Stimulated activated CD8-positive, alpha-beta memory T cell treated with anti-CD3 and anti-CD28 coated beads, Interleukin-4, amount 100 ng/mL, for 4 hours (primary cell): ENCODE results near the gene ITGB1.

Source experiments
- DNase-seq, 2 donors: peaks; one replicate each; pipeline ENCODE4 v3.0.0-alpha.2; 2020; ENCODE audit warnings: low read depth in 2 of 2, low spot score in 1 of 2

ITGB1 gene

GRCh38 chr10:32890444-32890843 lies 67.6 kb downstream of the ITGB1 start:
- DNase-seq: no peak

DNA sequence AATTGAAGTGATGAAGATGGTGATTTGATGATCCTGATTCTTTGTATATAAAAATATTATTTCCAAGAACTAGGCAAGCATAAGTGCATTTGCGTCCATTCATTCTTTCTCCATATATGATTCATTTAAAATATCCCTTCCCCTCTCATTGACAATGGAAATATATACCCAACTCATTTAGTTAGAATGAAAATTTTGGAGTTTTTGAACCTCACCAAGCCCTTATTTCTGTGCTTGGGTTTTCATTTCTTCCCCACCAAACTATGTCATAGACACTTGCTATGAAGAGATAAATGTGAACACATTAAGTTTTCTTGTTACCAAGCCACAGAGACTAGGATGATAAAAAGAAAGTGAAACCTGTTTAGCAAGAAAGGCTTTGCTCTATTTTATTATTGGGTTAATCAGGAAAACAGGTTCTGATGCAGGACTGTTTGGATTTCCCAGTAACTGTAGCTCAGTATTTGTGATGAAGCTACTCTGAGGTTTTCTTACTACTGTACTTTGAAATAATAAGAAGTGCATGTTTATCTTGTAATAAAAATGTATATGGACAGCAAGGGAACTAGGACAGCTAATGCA lies 68.3 kb downstream of the ITGB1 start:
- no peak for DNase-seq

DNA sequence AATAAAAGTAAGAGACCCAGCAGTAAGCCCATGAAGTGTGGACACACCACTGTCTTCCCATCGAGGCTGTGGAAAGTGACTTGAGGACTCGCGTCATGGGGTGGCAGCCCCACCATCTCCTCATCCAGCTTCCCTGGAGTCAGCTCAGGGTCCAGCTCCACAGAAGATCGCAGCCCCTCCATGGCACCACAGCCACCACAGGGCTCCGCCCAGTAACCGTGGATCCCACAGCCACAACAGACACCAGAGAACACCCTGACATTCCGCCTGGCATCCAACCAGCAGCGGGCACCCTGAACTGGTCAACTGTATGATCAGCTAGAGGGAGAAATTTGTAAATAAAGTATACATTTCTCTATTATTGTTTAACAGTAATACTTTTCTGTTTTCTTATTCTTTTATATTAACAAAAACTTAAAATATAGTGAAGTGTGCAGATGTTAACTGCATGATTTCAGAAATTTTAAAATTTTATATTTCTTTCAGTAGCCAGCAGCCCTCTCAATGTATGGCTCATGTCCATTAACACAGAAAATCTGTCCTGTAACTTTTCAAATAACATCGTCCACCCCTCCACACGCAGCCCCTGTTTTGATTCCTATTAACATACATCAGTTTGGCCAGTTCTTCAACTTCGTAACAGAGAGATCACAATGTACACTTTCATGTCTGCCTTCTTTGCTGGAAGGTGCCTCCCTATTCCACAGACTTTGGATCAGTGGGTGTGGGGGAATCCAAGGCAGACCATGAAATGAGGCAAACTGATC lies 69.7 kb downstream of the ITGB1 start:
- no peak for DNase-seq

- no peak for DNase-seq
Measured at GRCh38 chr10:32887481-32887880, 70.5 kb downstream of the ITGB1 start.

GRCh38 chr10:32882076-32882475 lies 76.0 kb downstream of the ITGB1 start:
- DNase-seq: no peak

DNA sequence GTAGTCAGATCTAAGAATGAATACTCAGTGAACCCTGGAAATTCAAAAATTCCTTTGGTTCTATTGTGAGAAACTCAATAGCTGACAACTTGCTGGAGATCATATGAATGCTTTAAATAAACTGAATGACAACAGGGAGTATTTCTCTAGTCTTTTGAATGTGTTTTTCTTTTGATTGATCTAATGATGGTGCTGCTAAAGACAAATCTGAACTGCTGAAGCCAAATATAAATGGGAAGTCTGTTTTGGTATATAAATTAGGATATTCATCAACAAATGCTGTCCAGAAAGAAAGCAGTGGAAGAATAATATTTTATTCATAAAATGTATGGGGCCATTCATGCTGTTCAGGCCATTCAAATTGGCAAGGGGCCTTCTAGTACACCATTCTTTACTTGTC lies 79.4 kb downstream of the ITGB1 start:
- no peak for DNase-seq

DNA sequence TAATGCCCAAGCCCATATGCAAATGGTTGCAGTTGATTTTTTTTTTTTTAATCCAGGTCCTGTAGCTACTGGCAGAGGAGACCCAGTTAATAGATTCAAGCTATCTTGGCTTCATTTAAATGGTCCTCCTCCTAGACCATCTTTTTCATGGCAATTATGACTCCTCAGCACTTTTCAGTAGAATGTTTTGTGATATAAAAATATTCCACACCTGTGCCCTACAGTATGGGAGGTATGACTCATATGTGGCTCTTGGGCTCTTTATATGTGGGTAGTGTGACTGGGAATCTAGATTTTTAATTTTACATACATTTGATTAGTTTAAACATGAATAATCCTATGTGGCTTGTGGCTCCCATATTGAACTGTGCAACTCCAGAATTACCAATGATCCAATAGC lies 80.1 kb downstream of the ITGB1 start:
- DNase-seq: no peak

GRCh38 chr10:32865170-32865569 lies 92.9 kb downstream of the ITGB1 start:
- DNase-seq: no peak

GRCh38 chr10:32854435-32854834 lies 103.6 kb downstream of the ITGB1 start:
- no peak for DNase-seq

GRCh38 chr10:32851301-32851700 lies 106.7 kb downstream of the ITGB1 start:
- no peak for DNase-seq
